ENCODE measurements around the gene ITGA11.

GRCh38 chr15:68335655-68336054 lies 96.3 kb downstream of the ITGA11 start:
- TF ChIP-seq, protein P1, sequence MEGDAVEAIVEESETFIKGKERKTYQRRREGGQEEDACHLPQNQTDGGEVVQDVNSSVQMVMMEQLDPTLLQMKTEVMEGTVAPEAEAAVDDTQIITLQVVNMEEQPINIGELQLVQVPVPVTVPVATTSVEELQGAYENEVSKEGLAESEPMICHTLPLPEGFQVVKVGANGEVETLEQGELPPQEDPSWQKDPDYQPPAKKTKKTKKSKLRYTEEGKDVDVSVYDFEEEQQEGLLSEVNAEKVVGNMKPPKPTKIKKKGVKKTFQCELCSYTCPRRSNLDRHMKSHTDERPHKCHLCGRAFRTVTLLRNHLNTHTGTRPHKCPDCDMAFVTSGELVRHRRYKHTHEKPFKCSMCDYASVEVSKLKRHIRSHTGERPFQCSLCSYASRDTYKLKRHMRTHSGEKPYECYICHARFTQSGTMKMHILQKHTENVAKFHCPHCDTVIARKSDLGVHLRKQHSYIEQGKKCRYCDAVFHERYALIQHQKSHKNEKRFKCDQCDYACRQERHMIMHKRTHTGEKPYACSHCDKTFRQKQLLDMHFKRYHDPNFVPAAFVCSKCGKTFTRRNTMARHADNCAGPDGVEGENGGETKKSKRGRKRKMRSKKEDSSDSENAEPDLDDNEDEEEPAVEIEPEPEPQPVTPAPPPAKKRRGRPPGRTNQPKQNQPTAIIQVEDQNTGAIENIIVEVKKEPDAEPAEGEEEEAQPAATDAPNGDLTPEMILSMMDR (conservative IDR thresholded peaks at IDR 0.05; ENCODE audit: low read depth, low read length): no peak
- TF ChIP-seq CEBPB (IDR thresholded peaks at IDR 0.05; ENCODE audit: low read depth, low read length): no peak
- TF ChIP-seq MXI1 (IDR thresholded peaks at IDR 0.05; ENCODE audit: borderline replicate concordance, low read depth, low read length): no peak
- no peak for TF ChIP-seq MAFK (IDR thresholded peaks at IDR 0.05; ENCODE audit: low read depth, low read length)
- TF ChIP-seq POLR2A (IDR thresholded peaks at IDR 0.05; ENCODE audit: low read depth, low read length): no peak
- no peak for TF ChIP-seq RAD21 (IDR thresholded peaks at IDR 0.05; ENCODE audit: low read length)

All from IMR-90 (cell line).